DMS114 treated with DMSO at 0.1 percent for 48 hours (cell line): ENCODE results near the gene EBF4.

Experiments
- DNase-seq: peaks from one replicate; lab custom pipeline; 2025; ENCODE audit not compliant: unreplicated experiment; lab: John Stamatoyannopoulos, UW

The EBF4 gene

DNA sequence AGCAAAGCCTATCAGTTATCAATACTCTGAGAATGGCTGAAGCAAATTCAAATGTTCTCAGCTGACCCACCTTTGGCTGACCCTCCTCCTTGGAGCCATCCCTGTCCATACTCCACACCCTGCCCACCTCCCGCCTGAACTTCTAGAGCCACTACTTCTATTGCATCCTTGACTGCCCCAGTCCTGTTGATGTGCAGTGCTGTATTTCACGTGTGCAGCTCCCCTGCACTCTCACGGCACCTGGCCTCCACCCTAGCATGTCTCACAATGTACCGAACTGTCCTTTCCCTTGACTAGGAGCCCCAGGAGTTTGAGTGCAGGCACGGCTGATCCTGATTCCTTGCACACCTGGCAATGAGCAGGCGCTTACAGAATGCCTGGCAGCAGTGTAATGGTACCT lies 100.9 kb downstream of the EBF4 start:
- DNase-seq = no peak

DNA sequence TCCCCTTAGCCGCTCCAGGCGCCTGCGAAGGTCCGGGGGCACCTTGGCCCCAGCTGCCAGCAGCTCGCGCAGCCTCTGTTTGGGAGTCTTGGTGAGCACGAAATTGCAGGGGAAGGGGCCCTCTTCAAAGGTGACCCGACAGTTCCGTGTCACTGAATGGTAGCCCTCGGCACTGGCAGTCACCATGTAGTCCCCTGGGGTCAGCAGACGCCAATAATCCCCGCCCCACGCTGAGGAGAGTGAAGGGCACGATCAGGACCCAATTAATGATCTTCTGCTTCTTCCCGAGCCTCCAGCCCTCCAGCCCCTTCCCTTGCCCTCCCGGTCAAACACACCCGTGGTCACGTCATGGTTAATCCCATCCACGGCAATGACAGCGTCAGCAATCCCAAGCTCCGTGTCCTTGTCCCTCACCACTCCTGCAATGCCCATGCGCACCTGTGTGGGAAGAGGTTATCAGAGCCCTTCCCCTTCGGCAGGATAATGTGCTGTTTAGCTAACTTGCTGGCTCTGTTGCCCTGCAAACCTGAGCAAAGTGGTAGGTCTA lies 101.7 kb downstream of the EBF4 start:
- no peak for DNase-seq

DNA sequence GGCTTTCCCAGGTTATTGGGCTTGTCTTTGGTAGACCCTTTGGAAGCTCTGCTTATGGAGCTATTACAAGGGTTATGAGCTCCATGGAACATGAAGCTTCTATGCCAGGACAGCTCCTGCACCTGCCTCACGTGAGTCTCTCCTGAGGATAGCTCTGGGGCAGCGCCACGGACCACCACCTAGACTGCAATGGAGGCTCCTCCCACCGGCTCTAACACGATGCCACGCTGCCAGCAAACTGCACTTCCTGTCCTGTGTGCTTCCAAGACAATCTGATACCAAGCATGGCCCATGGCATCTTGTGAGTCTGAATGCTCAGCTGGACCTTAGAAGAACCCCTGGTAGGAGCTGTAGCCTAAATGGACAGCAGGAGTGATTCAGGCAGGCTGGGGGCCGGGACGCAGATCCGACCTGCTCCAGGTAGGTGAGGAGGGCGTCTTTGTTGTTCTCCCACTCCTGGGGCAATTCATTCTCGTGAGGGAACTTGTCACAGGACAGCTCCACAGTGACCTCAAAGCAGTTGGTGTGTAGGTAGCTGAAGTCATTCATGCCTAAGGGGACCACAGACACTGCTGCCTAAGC lies 102.4 kb downstream of the EBF4 start:
- no peak for DNase-seq

DNA sequence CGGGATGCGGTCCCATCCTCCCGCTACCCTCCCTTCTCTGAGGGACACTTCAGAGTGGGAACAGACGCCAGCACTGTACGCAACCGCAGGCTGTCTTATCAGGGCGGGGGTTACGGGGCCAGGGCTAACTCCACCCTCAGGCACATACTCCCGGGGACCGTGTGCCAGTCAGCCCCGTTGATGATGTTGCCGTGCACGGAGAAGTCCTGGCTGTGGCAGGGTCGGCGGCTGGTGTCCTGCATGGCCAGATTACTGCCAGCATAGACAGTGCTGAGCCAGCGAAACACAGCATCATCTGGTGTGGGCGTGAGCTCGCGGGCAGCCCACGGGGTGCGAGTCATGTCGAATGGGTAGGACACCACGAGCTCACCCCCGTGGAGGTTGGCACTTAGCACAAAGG lies 102.9 kb downstream of the EBF4 start:
- DNase-seq = no peak

DNA sequence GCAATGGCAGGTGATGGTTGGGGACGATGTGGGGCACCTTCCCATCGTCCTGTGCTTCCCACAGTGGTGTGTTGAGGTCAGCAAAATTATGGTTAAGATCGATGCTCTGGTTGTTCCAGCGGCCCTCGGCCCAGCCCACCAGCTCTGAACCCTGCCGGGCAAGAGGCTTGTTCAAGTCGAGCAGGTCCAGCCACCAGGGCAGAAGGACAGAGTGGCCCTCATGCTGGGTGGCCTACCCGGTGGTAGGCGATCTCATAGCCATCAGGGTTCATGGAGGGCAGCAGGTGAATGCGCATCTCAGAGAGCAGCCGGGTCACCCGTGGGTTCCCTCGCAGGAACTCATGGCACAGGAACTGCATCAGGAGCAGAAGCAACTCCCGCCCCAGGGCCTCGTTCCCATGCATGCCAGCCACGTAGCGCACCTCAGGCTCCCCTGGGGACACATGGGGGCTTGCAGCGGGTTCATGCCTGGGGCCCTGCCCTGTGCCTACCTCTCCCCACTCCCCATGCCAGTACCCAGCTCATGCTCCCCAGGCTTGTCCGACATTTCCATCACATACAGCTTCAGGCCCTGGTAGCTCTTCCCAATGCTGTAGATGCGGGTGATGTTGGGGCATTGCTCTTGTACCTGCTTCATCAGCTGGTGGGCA lies 103.6 kb downstream of the EBF4 start:
- DNase-seq = no peak

DNA sequence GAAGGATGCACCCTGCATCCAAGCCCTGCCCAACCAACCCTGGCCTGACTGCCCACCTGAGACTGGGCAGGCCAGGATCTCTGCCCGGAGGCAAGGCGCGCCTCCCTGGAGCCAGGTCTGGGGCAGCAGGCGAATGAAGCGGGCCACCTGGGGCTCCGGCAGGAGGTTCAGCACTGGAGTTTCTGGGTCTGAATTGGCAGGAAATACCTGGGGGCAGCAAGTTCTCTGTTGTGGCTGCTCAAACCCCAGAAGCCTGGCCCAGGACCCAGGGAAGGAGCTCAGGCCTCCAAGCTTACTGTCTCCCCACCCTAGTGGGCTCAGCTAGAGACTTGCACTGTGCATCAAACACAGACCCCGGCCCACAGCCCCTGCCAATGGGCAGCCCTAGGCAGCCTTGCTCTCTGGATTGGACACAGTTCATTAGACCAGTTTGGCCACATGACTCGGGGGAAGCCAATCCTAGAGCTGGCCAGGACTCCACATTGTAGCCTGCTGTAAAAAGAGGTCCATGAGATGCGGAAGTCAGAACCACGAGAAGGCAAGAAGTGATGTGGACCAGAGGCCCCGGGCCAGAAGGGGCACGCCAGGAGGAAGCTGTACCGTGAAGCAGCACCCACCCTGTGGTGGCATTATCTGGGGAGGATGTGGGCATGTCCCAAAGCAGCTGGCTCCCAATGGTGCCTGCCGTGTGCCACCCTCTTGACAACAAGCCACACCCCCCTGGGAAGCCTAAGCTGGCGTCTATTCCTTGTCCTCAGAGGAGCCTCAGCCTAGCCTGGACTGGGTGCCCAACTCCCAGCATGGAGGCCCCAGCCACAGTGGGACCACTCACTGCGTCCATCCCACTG lies 104.8 kb downstream of the EBF4 start:
- no peak for DNase-seq

DNA sequence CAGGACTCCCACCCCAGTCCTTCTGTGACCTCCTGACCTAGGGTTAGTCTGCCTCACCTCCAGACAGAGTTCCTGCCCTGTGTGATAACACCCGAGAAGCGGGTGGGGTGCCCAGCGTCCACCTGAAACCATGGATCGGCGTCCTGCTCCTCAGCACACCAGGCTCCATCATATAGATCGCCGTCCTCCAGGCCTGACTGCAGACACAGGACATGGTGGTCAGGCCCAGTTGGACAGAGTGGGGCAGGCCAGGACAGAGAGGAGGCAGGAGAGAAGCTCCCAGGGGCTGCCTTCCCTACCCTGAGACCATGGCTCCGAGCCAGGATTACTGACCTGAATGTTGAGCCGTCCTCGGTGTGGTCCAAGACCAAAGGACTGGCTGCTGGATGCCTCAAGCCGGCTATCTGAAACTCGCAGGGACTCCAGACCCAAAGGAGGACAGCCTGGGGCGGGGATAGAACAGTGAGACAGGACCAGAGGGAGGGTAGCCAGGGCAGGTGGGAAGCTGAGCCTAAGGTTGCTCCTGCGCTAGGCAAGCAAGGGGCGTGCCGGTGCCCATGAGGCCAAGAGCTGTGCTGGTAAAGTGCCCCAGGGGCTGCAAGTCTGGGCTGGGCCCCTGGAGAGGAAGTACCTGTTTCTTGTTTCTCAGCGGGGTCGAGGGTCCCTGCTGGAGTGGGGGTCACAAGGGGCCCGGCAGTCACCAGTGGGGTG lies 105.7 kb downstream of the EBF4 start:
- no peak for DNase-seq

DNA sequence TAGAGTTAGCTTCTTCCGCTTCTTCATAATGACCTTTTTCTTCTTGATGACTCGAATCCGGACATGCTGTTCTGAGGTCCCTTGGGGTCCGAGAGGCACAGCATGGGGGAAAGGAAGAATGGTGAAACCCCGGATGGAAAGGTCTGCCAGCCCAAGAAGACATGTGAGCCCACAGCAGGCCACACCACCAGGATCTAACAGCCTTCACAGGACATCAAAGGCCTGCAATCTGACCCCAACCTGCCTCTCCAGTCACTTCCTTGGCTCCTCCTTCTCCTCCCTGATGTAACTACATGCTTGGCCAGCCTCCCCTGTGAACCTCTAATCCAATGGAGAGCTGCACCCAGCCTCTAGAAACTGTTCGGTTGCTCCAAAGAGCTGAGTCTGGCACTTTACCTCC lies 106.2 kb downstream of the EBF4 start:
- no peak for DNase-seq

DNA sequence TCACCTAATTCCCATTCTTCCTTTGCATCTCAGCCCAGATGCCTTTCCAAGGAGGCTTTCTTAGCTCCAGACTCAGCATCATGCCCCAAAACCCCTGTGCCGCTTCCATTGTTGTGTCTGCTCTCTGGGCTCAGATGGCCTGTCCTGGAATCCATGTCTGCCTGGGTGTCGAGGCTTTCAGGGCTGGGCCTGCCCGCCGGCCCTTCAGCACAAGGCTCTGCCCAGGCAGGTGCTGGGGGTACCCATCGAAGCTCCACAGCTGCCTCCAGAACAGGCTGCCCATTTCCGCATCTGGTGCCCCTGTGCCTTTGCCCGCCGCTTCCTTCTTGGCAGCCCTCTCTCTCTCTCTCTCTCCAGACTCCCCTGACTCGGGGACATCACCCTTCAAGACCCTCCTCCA lies 106.7 kb downstream of the EBF4 start:
- DNase-seq = no peak

DNA sequence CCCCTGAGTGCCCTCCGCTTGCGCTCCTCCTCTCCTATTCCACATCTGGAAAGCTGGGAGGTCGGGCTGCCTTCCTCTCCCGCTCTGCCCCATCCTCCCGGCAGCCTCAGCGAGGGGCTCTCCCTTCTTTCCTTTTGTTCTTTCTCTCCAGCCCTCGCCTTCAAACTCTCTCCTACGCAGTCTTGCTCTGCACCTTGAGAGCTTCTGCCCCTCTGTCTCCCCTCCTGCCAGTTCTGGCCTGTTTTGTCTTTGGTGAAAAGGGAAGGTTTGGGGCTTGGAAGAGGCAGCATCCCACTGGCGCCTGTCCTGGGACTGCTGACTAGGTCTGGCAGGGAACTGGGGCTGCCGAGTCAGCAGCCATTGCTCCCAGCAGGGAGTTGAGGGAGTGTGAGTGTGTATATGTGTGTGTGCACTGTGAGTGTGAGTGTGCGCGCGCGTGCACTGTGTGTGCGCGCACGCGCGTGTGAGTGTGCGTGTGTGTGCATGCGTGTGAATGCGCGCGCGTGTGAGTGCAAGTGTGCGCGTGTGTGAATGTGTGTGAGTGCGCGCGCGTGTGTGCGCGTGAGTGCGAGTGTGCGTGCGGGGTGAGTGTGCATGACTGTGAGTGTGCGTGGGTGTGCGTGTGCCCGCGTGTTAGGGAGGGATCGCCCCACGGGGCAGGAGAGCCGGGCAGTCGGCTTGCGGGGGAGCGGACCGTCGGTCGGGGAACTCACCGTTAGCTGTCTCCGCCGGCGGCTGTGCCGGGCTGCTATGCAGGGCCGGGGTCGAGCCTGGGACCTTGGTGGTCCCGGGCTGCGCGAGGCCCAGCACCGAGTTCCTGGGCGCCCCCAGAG lies 107.3 kb downstream of the EBF4 start:
- no peak for DNase-seq

DNA sequence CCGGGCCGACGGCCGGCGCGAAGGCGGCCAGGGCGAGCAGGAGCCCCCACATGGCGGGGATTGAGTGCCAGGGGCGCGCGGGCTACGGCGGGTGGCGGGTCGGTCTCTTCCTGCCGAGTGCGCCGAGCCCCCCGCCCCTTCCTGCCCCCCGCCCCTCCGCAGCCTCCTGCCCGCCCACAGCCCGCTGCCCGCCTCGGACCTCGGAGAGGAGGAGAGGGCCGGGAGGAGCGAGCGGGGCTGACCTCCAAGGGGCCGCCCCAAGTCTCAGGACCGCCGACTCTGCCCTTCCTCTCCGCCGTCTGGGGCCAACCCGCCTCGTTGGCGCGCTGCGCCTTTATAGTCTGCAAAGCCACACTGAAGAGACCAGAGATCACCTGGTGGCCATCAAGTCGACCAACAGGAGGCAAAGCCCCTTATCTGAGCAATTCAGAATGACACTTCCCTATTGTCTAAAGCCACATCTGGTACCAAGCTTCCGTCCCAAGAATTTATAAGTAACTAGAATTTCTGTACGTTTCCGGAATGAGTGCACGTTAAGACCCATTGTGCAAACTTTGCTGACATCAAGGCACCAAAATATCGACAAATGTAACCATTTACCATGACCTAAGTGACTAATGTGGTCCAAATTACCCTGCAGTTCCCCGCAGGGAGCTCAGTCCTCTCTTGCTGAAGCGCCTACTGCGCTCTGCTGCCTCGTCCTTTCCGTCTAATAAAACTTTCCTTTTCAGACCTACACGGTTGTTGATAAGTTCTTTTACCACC lies 108.1 kb downstream of the EBF4 start, which contains the start of gene CPXM1:
CPXM1 (minus strand) TSS at position 107 of the 765 bp plus-strand sequence; CDS start at position 52, 55 bp downstream.
- DNase-seq = no peak

DNA sequence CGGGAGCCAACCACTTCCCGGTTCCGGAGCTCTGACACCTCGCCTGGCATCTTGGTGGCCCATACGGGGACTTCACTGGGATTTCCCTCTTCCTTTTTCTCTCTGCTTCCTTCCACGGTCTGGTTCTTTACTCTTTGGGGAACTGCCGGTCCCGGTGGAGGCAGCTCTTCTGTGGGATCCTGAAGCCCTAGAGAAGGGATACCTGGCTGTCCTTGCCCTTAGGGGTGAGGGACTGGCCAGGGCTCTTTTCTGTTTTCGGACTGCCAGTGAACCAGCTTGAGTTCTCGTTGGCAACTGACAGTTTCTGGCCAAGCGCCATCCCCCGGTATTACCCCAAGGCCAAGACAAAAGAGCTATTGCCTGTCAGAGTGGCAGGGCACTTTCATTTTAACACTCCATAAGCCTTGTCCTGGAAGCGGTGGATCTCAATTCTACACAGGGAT lies 108.7 kb downstream of the EBF4 start:
- DNase-seq = no peak

DNA sequence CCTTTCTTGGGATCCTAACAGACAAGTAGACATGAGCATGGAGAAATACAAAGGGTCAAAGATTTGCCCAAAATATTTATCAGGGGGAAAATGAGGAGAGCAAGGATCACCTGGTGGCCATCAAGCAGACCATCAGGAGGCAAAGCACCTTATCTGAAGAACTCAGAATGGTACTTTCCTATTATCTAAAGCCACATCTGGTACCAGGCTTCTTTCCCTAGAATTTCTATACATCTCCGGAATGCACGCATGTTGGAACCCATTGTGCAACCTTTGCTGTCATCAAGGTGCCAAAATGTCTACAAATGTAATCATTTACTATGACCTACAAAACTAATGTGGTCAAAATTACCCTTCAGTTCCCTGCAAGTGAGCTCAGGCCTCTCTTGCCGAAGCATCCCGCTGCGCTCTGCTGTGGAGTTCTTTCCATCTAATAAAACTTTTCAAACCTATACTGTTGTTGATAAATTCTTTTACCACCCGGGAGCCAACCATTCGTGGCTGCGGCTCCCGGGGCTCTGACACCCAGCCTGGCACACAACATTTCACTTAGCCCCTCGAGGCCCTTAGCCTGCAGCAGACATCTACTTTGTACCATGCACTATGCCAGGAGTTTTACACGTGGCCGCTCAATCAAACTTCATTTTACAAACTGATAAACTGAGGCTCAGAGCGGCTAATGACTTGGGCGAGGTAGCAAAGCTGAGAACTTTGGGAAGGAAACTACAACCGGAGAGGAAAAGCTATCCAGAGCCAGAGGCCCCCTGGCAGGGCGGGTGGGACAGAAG lies 111.7 kb downstream of the EBF4 start:
- DNase-seq = no peak

DNA sequence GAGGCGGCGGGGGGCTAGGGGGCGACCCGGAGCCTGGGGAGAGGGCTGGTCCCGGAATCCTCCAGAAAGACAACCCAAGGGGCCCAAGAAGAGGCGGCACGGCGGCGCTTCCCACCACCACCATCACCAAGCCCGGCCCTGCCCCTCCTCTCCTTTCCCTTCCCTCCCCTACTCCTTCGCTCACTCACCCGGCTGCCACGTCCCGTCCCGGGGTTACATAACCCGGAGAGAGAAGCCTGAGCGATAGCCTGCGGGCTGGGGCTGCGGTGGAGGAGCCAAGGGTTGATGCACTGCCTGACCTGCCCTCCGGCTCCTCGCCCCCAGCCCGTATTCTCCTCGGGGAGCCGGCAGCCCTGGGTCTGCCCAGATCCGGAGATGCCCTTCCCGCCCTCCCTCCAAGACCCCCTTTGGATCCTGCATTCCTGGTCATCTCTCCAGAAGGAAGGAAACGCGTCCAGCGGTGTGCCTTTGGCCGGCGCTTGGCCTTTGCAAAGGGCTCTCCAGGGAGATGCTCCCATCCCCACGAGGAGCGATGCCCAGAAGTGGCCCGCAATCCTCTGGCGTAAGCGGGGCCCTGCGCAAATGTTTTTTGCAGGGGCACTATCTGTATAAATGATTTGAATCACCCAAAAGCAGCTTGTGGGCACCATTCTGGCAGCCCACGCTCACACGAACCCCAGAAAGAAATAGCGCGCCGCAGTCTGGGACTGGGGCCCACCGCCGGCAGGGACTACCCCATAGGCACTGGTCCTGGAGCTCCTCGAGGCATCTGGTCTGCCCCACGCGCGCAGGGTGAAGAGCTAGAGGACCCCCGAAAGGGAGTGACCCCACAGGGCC lies 112.5 kb downstream of the EBF4 start:
- DNase-seq = no peak

DNA sequence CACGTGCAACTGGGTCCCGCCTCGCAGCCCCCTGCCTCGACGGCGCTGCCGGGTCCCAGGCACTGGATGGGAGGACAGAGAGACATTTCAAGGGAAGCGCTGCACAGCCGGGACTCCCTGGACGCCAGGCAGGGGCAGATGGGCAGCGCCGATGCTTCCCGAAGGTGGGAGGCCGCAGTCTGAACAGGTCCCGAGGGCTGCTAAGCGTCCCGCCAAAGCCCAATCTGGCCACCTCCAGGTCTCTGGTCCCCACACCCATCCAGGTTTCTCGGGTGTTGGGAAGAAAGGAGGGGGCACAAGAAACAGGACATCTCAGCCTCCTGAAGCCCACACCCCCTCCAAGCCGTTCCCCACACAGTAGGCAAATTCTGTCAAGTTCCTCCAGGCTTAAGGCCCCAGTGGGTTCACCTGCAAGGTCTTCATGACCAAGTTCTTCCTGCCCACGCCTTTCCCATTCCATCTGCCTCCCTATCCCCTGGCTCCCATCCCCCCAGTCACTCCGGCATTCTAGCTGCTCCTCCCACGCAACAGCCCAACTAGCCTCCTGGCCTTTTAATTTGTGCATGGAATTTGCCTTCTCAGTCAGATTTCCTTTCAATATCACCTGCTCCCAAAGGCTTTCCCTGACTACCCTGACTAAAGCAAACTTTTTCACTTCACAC lies 113.2 kb downstream of the EBF4 start:
- DNase-seq = no peak

DNA sequence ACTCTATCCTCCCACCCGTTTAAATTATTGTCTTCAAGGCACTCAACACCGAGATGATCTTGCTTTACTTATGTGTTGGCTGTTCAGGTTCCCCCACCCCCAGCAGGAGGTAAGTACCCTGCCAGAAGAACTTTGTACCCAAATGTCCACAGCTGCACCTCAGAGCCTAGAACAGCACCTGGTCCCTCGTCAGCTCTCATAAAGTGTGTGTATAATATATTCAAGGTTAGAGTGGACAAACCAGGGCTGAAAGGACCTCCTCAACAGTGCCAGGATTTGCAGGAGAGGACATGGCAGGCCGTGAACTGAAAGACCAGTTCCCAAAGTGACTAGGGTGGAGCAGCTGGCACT lies 113.7 kb downstream of the EBF4 start:
- no peak for DNase-seq

DNA sequence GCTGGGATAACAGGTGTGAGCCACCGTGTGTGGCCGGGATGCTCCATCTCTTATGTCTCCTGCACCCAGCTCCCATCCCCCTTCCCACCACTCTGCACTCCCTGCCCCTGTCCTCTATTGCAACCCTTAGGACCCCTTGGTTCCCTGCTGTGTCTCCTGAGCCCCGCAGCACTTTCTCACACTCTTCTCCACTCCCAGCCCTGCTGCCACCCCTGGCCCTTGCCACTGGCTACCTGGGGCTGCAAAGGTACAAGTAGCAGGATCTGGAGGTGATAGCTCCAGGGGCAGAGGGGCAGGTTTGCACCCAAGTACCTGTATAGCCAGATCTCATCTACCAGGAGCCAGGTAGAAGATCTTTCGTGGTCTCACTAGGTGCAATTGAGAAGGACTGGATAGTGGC lies 114.4 kb downstream of the EBF4 start:
- DNase-seq = no peak
